HG03571 (cell line): ENCODE measurements around the gene ALOX15B.
"Not testable (repeated sequence)": the region's sequence is repeated elsewhere in the genome, so short reads cannot be mapped to it uniquely, and the experiment has no call there.

ENCODE experiments used
- ATAC-seq: cut with Tn5 transposase; IDR thresholded peaks from one replicate; pipeline ENCODE4 v1.9.1; 2021; ENCODE audit not compliant: unreplicated experiment

Gene ALOX15B

GRCh38 chr17:8013731-8014557 lies 24.9 kb upstream of the ALOX15B start:
- no peak for ATAC-seq

- no peak for ATAC-seq
These were observed 24.4 kb upstream of the ALOX15B start for GRCh38 chr17:8014558-8014850.

DNA sequence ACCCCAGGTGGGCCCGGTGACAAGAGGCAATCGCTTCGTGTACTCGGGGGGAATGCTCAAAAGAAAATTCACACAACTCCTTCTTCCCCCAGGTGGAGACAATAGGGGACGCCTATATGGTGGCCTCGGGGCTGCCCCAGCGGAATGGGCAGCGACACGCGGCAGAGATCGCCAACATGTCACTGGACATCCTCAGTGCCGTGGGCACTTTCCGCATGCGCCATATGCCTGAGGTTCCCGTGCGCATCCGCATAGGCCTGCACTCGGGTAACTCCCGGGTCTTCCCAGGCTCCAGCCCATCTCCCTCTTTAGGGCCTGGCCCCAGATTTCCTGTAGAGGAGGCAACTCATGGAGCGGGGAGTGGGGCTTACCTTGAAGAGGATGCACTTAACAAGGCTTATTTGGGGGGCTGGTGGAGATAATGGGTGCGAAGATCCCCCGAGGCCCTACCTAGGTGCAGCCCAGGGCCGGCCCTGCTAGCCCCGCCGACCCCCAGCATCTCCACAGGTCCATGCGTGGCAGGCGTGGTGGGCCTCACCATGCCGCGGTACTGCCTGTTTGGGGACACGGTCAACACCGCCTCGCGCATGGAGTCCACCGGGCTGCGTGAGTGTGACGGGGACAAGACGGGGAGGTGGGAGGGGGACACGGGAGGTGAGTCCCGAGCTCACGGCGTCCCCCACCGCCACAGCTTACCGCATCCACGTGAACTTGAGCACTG lies 23.5 kb upstream of the ALOX15B start:
- no peak for ATAC-seq

DNA sequence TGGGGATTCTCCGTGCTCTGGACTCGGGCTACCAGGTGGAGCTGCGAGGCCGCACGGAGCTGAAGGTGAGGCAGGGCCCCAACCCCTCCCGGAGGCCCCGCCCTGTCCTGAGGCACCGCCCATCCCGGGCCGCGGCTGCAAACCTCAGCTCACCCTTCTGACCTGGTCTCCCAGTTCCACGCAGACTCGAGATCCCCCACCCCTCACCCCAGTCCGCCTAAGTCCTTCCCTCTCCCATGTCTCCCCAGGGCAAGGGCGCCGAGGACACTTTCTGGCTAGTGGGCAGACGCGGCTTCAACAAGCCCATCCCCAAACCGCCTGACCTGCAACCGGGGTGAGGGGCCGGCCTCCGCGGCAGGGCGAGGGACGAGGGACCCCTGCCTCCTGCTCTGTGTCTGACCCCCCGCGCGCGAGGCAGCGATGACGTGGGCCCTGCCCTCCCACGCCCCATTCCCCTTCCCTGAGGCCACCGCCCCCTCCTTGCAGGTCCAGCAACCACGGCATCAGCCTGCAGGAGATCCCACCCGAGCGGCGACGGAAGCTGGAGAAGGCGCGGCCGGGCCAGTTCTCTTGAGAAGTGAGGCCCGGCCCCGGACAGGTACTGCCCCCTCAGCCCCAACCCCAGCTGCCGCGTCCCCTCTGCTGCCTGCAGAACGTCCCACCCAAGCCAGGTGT lies 22.8 kb upstream of the ALOX15B start:
- ATAC-seq: no peak

DNA sequence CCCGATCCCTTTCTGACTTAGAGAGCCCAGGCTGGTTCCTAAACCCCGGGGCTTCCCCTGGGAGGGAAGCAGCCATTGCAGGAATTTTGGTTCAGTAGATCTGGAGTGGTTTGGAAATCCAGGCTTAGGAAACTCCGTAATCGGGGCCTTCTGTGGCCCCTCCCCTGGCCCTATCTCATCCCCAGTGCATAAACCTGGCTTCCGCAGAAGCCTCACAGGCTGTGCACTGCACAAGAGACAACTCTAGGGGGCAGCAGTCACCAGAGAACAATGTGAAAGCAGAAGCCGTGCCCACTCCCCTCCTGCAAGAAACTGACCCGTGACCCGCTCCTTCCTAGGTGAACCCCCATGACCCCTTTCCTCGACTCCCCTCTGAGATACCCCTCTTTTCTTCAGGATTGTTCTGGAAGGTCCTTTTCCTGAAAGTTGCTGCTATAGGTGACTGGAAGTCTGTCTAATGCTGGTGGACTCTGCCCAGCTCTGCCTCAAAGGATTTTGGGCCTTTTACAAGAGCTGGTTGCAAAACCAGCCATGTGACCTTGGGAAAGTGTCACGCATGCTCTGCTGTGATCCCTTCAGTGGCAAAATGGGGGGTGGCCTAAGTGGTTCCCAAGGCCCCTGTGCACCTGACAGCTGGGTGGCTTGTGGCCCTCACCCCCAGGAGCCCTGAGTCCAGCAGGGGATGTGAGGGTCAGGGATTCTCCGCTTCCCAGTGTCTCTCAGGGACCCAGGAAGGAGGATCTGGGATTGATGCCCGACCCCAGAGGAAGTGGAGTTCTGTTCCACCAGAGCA lies 22.0 kb upstream of the ALOX15B start:
- no peak for ATAC-seq

DNA sequence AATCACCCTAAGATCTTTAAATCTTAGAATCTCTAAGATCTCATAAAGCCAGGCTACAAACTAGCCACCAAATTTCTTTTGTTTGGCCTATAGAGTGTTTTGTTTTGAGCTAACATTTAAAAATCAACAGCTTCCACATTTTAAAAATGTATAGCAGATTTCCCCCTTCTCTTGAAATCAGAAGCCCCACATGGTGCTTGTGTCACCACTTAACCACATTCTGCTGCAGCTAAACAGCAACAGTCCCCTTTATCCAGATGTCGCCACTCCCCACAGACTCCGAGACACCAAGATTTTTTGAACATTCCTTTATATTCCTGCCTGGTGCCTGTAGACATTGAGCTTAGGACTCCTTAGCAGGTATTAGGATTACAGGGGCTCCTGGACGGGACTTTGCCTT lies 20.4 kb upstream of the ALOX15B start:
- no peak for ATAC-seq

GRCh38 chr17:8019166-8019565 lies 19.7 kb upstream of the ALOX15B start:
- ATAC-seq: no peak

DNA sequence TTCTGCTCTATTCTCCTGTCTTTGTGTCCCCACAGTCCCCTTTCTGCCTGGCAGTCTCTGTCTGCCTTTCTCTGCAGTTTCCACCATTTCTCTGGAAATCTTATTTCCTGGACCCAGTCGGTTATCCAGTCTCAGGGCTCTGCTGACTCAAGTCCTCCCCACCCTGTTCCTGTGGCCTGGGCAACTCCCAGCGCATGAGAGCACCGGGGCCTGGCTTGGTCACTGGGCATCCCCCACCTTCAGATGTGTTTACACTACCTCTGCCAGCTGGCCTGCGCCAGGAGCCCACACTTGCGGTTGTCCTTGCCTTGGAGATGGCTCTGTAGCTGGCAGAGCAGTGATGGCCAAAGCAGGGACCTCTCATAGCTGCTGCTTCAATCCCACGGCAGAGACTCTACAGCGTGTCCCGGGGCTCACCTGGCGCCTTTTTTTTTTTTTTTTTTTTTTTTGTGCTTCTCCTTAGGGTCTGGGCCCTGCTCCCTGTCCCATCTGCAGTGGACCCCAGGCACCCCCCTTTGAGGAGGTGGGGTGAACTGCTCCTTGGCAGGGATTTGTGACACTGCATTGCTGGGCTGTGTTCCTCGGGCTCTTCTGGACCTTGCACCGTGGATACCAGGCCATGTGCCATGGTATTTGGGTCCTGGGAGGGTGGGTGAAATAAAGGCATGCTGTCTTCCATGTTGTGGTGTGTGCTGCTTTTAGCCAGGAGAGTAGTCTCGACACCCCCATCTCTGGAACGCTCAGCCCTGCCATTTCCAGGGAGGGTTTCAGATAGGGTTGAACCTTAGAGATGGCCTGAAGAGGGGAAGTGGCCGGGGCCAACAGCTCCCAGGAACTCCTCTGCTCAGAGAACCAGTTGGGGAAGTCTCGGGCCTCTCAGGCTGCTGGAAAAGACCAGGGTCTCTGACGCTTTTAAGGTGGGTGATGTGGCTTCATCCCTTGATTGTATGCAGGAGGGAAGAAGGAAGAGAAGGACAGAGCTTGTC lies 18.9 kb upstream of the ALOX15B start:
- no peak for ATAC-seq

GRCh38 chr17:8020776-8021564 lies 17.9 kb upstream of the ALOX15B start:
- no peak for ATAC-seq

DNA sequence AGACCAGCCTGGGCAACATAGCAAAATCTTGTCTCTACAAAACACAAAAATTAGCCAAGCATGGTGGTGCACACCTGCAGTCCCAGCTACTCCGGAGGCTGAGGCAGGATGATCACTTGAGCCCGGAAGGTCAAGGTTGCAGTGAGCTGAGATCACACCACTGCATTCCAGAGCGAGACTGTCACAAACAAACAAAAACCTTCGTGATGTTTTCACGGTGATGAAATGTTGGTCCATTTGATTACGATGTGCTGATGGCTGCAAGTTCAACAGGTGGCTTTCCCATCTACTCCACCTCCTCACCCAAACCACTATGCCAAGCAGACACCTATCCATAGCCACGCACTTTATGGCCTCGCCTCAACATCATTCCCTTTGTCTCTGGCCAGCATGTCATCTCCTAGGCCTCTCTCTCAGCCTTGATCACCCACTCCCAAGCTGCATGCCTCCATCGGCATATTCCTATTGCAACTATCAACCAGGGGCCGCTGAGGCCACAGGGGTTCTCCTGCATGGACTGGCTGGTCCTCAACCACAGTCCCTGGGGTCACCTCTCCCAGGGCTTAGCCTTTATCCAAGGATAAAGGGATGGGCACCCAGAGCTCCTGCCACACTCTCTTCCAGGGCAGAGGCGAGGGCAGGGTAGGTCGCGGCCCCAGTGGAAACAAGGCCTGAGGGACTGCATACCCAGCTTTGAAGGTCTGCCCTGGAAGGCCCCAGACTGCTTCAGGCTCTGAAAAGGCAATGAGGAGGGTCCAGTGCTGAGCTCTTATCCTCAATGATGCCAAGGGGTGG lies 17.1 kb upstream of the ALOX15B start:
- no peak for ATAC-seq

- ATAC-seq: no peak
These were observed 16.4 kb upstream of the ALOX15B start for GRCh38 chr17:8022360-8023003.

- not testable (repeated sequence) for ATAC-seq
These were observed 14.7 kb upstream of the ALOX15B start for GRCh38 chr17:8024161-8024560.

DNA sequence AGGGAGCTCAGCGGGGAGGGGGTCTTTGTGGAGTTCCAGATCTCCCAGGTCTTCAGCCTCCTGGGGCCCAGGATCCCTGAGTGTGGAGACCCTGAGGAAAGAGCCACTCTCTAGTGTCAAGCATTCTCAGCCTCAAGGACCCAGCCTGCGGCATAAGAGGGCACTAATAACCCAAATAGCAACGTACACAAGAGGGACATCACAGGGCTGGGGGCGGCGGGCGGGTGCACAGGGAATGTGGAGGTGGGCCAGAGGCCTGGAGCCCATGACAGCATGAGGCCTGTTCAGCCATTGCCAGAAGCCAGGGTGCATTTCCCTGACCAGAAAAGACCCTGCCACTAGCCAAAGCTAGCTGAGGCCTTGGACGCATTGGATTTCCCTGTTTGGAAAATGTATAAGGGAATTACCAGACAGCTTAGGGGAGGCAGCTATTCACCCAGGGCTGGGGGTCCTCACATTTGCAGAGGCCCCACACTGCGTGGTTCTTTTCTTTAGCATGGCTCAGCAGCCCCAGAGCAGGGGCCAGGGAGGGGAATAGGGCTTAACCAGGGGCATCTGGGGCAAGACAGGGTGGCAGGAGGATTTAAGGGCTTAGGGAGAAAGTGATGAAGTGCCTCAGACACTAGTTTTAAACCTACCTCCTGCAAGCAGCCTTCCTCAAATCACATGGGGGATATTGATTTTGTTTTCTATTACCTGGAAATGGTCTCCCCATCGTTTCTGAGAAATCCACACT lies 13.5 kb upstream of the ALOX15B start:
- ATAC-seq: no peak

GRCh38 chr17:8029121-8029520 lies 9.7 kb upstream of the ALOX15B start:
- ATAC-seq: no peak

GRCh38 chr17:8031261-8031661 lies 7.6 kb upstream of the ALOX15B start:
- ATAC-seq: no peak

GRCh38 chr17:8031950-8032349 lies 6.9 kb upstream of the ALOX15B start:
- no peak for ATAC-seq

GRCh38 chr17:8032442-8032841 lies 6.4 kb upstream of the ALOX15B start:
- ATAC-seq: no peak
